GM13976 (cell line): Measurements from ENCODE around the gene RCL1.
A peak's percentile ranks its signal among the peaks of the same experiment; 100 is the strongest.
"Not testable (repeated sequence)": the region's sequence is repeated elsewhere in the genome, so short reads cannot be mapped to it uniquely, and the experiment has no call there.

Experiments
- DNase-seq: peaks from one replicate; pipeline ENCODE4 v3.0.0; 2012; ENCODE audit warnings: low spot score
- CTCF ChIP-seq: IDR thresholded peaks from 2 replicates; pipeline ENCODE4 v1.5.1; 2012; ENCODE audit warnings: borderline replicate concordance, mild to moderate bottlenecking; ENCODE audit not compliant: insufficient read depth; ENCODE audit errors: extremely low read depth, missing control alignments, control extremely low read depth
- in situ Hi-C: fragments of 300-500 bp; cut with MboI; formaldehyde crosslinking; loops from one replicate; pipeline ENCODE4 v1.12.0; 2022; ENCODE audit warnings: low sequenced_read_pairs, mixed read lengths, inconsistent platforms; ENCODE audit not compliant: unreplicated experiment

The RCL1 gene

GRCh38 chr9:4768681-4769080, 24.1 kb upstream of the RCL1 start:
- TF ChIP-seq CTCF, result no peak
- no peak for DNase-seq
- in situ Hi-C loops, result loop anchor here (10.0 kb wide), 1 partner anchor 216 kb away; the partner anchor contains the start of gene JAK2

- in situ Hi-C loops, result loop anchor here (10.0 kb wide), 1 partner anchor 215 kb away; the partner anchor contains the start of gene JAK2
- DNase-seq, result peak; percentile 41
- TF ChIP-seq CTCF, result no peak
Measured at GRCh38 chr9:4769321-4770080, 23.2 kb upstream of the RCL1 start.

- in situ Hi-C loops, result no loop called here
- no peak for DNase-seq
- no peak for TF ChIP-seq CTCF
Measured at GRCh38 chr9:4771788-4772187, 21.0 kb upstream of the RCL1 start.

- no peak for TF ChIP-seq CTCF
- in situ Hi-C loops, result no loop called here
- DNase-seq, result no peak
Measured at GRCh38 chr9:4774209-4774608, 18.5 kb upstream of the RCL1 start.

- DNase-seq, in situ Hi-C loops: not testable (repeated sequence)
Measured at GRCh38 chr9:4774958-4775357, 17.8 kb upstream of the RCL1 start.

GRCh38 chr9:4780651-4781050, 12.1 kb upstream of the RCL1 start:
- DNase-seq, result no peak

More at GRCh38 chr9:4780651-4781050, 12.1 kb upstream of the RCL1 start:
- no peak for TF ChIP-seq CTCF
- in situ Hi-C loops, result no loop called here
